Stimulated activated naive CD8-positive, alpha-beta T cell treated with anti-CD3 and anti-CD28 coated beads, Interleukin-15, amount 100 ng/mL, for 72 hours (primary cell): Measurements from ENCODE around the gene FUBP1.
"Not testable (repeated sequence)": the region's sequence is repeated elsewhere in the genome, so short reads cannot be mapped to it uniquely, and the experiment has no call there.

ENCODE experiments used
- ATAC-seq: fragments of 150-1000 bp; cut with Tn5 transposase; 2 replicates; pipeline ENCODE4 v1.10.0; 2021; ENCODE audit warnings: mild to moderate bottlenecking, moderate library complexity
- DNase-seq, 2 donors: peaks; one replicate each; pipeline ENCODE4 v3.0.0; 2021 to 2022
- H3K27ac Mint-ChIP-seq, 2 donors: one replicate each; pipeline ENCODE4 v1.8.0; 2022; ENCODE audit warnings: mild to moderate bottlenecking in 2 of 2, mixed read lengths in 2 of 2, moderate library complexity in 2 of 2
- H3K27me3 Mint-ChIP-seq: one replicate; pipeline ENCODE4 v1.8.0; 2022; ENCODE audit warnings: mixed read lengths
- H3K4me1 Mint-ChIP-seq: one replicate; pipeline ENCODE4 v1.8.0; 2022; ENCODE audit warnings: mild to moderate bottlenecking, mixed read lengths
- H3K4me3 Mint-ChIP-seq, 2 donors: one replicate each; pipeline ENCODE4 v1.8.0; 2022; ENCODE audit warnings: mild to moderate bottlenecking in 2 of 2, mixed read lengths in 2 of 2, moderate library complexity in 1 of 2
- H3K9me3 Mint-ChIP-seq, 2 donors: one replicate each; pipeline ENCODE4 v1.8.0; 2022; ENCODE audit warnings: mixed read lengths in 2 of 2

The FUBP1 gene, protein sequence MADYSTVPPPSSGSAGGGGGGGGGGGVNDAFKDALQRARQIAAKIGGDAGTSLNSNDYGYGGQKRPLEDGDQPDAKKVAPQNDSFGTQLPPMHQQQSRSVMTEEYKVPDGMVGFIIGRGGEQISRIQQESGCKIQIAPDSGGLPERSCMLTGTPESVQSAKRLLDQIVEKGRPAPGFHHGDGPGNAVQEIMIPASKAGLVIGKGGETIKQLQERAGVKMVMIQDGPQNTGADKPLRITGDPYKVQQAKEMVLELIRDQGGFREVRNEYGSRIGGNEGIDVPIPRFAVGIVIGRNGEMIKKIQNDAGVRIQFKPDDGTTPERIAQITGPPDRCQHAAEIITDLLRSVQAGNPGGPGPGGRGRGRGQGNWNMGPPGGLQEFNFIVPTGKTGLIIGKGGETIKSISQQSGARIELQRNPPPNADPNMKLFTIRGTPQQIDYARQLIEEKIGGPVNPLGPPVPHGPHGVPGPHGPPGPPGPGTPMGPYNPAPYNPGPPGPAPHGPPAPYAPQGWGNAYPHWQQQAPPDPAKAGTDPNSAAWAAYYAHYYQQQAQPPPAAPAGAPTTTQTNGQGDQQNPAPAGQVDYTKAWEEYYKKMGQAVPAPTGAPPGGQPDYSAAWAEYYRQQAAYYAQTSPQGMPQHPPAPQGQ

GRCh38 chr1:77978969-77979876 is at the start of gene FUBP1:
TSS of gene FUBP1 (minus strand) at chr1:77979072. CDS start at chr1:77979004, 68 bp downstream.
- H3K9me3 Mint-ChIP-seq = no peaks in the 10 kb centered on the region
- H3K4me1 Mint-ChIP-seq = peaks cover 64% of the 10 kb centered on the region
- H3K27ac Mint-ChIP-seq = no peak within 1 kb of the TSS
- ATAC-seq (peak; percentile 84), DNase-seq (peak; percentile 94 to 97)
- no peaks in the 10 kb centered on the region for H3K27me3 Mint-ChIP-seq
- no peak within 1 kb of the TSS for H3K4me3 Mint-ChIP-seq

DNA sequence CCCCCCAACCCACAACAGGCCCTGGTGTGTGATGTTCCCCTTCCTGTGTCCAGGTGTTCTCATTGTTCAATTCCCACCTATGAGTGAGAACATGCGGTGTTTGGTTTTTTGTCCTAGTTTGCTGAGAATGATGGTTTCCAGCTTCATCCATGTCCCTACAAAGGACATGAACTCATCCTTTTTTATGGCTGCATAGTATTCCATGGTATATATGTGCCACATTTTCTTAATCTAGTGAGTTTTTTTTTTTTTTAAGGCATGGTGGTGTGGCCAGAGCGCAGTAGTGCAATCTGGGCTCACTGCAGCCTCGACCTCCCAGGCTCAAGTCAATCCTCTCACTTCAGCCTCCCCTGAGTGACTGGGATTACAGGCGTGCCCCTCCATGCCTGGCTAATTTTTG is 42.3 kb upstream of the FUBP1 start:
- H3K4me3 Mint-ChIP-seq, H3K27me3 Mint-ChIP-seq, DNase-seq, H3K4me1 Mint-ChIP-seq, ATAC-seq, H3K9me3 Mint-ChIP-seq: not testable (repeated sequence)
- peak overlapping the region in 1 of 2 donors; percentile 50 for H3K27ac Mint-ChIP-seq

GRCh38 chr1:78019024-78019423 is 40.2 kb upstream of the FUBP1 start:
- ATAC-seq = no peak
- no peak overlapping the region for H3K27ac Mint-ChIP-seq
- H3K4me1 Mint-ChIP-seq = no peaks in the 10 kb centered on the region
- no peak overlapping the region for H3K4me3 Mint-ChIP-seq
- DNase-seq = no peak
- H3K27me3 Mint-ChIP-seq = no peaks in the 10 kb centered on the region
- H3K9me3 Mint-ChIP-seq = no peaks in the 10 kb centered on the region

DNA sequence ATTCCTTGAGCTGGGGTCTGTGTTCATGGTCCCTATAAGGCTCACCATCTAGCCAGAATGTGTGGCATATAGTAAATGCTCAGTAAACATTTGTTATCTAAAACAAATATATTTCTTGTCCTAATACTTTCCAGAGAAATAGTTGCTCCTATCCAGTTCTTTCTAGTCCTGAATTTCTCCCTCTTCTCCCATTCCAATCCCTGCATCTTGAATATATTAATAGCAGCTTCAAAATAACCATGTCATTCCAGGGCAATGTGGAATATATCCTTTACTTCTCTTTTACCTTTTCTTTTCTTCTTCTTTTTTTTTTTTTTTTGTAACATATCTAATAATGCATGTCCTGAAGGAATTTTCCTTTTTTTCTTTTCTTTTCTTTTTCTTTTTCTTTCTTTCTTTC is 36.3 kb upstream of the FUBP1 start:
- Mint-ChIP-seq H3K4me1 (peaks cover 9% of the 10 kb centered on the region), H3K27me3 (no peaks in the 10 kb centered on the region), H3K9me3 (no peaks in the 10 kb centered on the region), H3K27ac (no peak overlapping the region), H3K4me3 (no peak overlapping the region)
- ATAC-seq (no peak), DNase-seq (no peak)

GRCh38 chr1:78011050-78011449 is 32.2 kb upstream of the FUBP1 start:
- Mint-ChIP-seq H3K27me3 (no peaks in the 10 kb centered on the region), H3K27ac (peak overlapping the region in 1 of 2 donors; percentile 19), H3K4me1 (peaks cover 38% of the 10 kb centered on the region), H3K9me3 (no peaks in the 10 kb centered on the region), H3K4me3 (no peak overlapping the region)
- DNase-seq (no peak), ATAC-seq (no peak)

DNA sequence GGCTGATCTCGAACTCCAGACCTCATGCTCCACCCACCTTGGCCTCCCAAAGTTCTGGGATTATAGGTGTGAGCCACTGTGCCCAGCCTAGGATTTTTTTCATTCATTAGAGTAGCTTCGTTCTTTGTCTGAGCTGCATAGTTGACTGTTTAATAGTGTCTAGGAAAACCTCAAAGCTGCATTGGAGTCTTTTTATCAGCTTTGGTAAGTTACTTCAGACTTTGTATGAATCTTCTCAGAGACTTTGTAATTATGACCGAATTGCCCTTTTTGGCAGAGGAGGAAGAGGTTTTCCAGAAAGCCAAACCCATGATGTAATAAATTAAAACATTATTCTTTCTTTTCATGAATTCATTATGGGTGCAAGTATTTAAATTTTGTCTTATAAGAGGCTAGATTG is 31.0 kb upstream of the FUBP1 start:
- H3K9me3 Mint-ChIP-seq = no peaks in the 10 kb centered on the region
- H3K27ac Mint-ChIP-seq = no peak overlapping the region
- DNase-seq = no peak
- no peak for ATAC-seq
- H3K4me1 Mint-ChIP-seq = peaks cover 42% of the 10 kb centered on the region
- no peaks in the 10 kb centered on the region for H3K27me3 Mint-ChIP-seq
- no peak overlapping the region for H3K4me3 Mint-ChIP-seq

GRCh38 chr1:78009276-78009675 is 30.4 kb upstream of the FUBP1 start:
- ATAC-seq = no peak

GRCh38 chr1:78007677-78008341 is 28.9 kb upstream of the FUBP1 start:
- ATAC-seq (no peak), DNase-seq (no peak)
- H3K4me1 Mint-ChIP-seq = peaks cover 47% of the 10 kb centered on the region
- H3K9me3 Mint-ChIP-seq = no peaks in the 10 kb centered on the region
- peak overlapping the region in 1 of 2 donors; percentile 74 for H3K27ac Mint-ChIP-seq
- no peak overlapping the region for H3K4me3 Mint-ChIP-seq
- no peaks in the 10 kb centered on the region for H3K27me3 Mint-ChIP-seq

More at GRCh38 chr1:78009276-78009675, 30.4 kb upstream of the FUBP1 start:
- H3K4me3 Mint-ChIP-seq = no peak overlapping the region
- no peaks in the 10 kb centered on the region for H3K27me3 Mint-ChIP-seq
- H3K27ac Mint-ChIP-seq = no peak overlapping the region
- DNase-seq = no peak
- peaks cover 46% of the 10 kb centered on the region for H3K4me1 Mint-ChIP-seq
- no peaks in the 10 kb centered on the region for H3K9me3 Mint-ChIP-seq

GRCh38 chr1:78006521-78006920 is 27.6 kb upstream of the FUBP1 start:
- no peak for ATAC-seq
- Mint-ChIP-seq H3K4me1 (peaks cover 53% of the 10 kb centered on the region), H3K27me3 (no peaks in the 10 kb centered on the region), H3K27ac (no peak overlapping the region), H3K4me3 (peak overlapping the region; percentile 4 to 97), H3K9me3 (no peaks in the 10 kb centered on the region)
- DNase-seq = no peak

DNA sequence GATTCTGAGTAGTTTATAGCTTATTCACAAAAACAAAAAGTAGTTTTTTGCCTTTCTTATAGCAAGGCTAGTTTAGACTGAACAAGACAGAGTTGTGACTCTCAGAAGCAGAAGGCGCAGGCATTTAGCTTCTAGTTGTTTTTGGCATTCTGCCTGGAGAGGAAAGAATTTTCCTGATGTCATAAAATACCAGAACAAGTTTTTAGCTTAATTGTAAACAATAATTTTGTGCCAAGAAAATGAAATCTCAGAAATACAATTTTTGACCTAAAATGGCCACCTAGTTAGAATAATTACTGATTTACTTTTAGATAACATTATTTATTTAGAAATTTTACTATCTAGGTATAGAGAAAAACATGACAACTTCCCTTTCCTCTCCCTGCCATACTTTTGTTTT is 26.9 kb upstream of the FUBP1 start:
- Mint-ChIP-seq H3K27me3 (no peaks in the 10 kb centered on the region), H3K4me3 (peak overlapping the region; percentile 88 to 97), H3K27ac (no peak overlapping the region), H3K4me1 (peaks cover 48% of the 10 kb centered on the region), H3K9me3 (no peaks in the 10 kb centered on the region)
- ATAC-seq (no peak), DNase-seq (no peak)

- Mint-ChIP-seq H3K9me3 (no peaks in the 10 kb centered on the region), H3K4me3 (peak overlapping the region; percentile 88 to 97), H3K27ac (peak overlapping the region; percentile 100), H3K27me3 (no peaks in the 10 kb centered on the region), H3K4me1 (peaks cover 45% of the 10 kb centered on the region)
- ATAC-seq (no peak), DNase-seq (no peak)
Observed at GRCh38 chr1:78005448-78005722, 26.5 kb upstream of the FUBP1 start.

GRCh38 chr1:78004719-78005447 is 26.0 kb upstream of the FUBP1 start, which contains the start of gene DNAJB4:
TSS of gene DNAJB4 (plus strand) at chr1:78004939. CDS start at chr1:78005111, 172 bp downstream.
- Mint-ChIP-seq H3K27ac (peak within 1 kb of the TSS; percentile 100), H3K9me3 (no peaks in the 10 kb centered on the region), H3K27me3 (no peaks in the 10 kb centered on the region), H3K4me3 (peak within 1 kb of the TSS; percentile 88 to 97), H3K4me1 (peaks cover 44% of the 10 kb centered on the region)
- DNase-seq (peak; percentile 62 to 74), ATAC-seq (peak; percentile 100)

GRCh38 chr1:78003882-78004718 is 25.2 kb upstream of the FUBP1 start:
- Mint-ChIP-seq H3K9me3 (no peaks in the 10 kb centered on the region), H3K4me3 (peak overlapping the region; percentile 88 to 97), H3K27ac (peak overlapping the region; percentile 100), H3K27me3 (no peaks in the 10 kb centered on the region), H3K4me1 (peaks cover 36% of the 10 kb centered on the region)
- ATAC-seq = peak; percentile 61
- peak; percentile 41 to 42 for DNase-seq
